ENCODE data around the gene RAB18.
A peak's percentile ranks its signal among the peaks of the same experiment; 100 is the strongest.
"Not testable (repeated sequence)": the region's sequence is repeated elsewhere in the genome, so short reads cannot be mapped to it uniquely, and the experiment has no call there.

RAB18 gene

DNA sequence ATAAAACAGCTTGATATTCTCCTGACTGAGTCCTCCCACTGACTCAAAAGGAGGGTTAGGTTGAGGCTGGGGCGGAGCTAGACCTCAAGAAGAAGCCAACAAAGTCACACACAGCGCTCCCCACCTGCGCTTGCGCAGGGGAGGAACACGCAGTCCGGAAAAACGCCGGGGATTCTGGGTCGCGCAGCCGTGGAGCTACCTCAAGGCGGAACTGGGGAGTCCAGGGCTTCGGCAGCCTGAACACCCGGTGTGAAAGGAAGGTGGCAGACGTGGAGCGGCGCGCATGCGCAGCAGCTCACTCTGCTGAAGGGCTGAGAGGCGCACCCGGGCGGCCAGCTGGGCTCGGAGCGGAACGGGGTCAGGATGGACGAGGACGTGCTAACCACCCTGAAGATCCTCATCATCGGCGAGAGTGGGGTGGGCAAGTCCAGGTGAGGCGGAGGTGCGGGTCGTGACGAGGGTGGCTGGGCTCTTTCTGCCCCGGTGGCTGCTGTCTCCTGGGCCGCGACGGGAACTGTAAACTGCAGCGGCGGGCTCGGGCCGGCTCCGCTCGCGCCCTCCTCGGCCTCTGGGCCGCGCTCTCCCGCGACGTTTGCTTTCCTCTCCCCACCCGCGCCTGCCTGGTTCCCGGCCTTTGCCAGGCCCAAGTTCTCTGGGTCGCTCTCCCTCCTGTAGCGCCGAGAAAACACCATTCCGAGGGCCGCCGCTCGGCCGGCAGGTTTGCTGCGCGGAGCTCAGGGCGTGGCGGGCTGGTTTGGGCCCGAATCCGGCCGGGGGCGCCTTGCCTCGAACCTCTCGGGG, at the start of gene RAB18:
Gene RAB18 (plus strand): TSS at position 298 of the 801 bp plus-strand sequence. CDS start 66 bp downstream, at position 364.
- FAIRE-seq = peak; percentile 91

DNA sequence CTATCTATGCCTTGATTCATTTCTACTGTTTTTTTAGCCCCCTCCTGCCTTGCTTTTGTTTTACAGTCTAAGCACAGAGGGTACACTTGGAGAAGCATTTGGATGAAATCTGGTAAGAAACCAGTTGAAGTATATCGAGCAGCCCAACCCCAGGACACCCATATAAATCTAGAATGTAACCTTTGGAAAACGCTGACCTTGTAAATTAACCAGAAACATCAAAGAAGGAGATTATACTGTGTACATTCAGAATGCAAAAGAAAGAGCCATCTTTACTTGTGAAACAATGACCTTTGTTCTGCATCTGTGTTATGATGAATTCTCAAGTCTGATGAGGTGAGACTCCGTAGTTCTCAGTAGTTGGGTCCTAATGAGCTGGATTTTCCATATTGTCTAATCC, 49.3 kb upstream of the RAB18 start:
- no peak for FAIRE-seq

DNA sequence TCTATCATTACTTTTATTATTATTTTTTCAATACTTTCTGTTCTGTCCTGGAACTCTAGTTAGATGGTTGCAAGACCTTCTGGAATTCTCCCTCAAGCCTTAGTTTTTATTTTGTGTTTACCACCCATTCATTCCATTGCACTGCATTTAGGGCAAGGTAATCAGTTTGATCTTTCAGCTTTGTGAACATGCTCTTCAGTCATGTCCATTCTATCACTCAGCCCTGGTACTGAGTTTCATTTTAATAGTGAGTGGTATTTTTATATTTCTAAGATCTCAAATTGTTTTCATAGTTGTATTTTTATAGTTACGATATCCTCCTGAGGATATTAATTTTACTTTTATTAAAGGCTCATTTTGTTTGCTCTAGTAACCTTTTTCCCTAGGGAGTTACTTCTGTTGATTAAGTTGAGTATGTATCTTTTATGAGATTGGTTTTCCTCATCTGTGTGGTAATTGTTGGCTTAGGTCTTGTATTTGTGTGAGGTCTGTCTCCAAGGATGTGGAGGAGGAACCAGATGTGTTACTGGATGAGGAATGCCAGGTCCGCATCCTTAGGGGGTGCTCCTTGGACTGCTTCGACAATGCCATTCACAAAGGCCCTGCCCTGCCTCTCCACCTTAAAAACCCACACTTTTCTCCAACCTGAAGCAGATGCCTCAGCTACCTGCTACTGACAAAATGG, 46.7 kb upstream of the RAB18 start:
- FAIRE-seq = no peak

DNA sequence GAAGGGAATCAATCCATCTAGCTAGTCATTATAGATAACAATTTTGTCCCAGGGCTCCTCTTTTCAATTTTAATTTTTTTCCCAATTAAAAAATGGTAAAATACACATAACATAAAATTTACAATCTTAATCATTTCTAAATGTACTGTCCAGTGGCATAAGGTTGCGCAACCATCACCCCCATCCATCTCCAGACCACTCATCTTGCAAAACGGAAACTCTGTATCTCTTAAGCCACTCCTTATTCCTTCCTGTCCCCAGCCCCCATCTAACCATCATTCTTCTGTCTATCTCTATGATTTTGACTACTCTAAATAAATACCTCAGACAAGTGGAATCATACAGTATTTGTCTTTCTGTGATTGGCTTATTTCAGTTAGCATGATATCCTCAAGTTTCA, 46.1 kb upstream of the RAB18 start:
- no peak for FAIRE-seq

DNA sequence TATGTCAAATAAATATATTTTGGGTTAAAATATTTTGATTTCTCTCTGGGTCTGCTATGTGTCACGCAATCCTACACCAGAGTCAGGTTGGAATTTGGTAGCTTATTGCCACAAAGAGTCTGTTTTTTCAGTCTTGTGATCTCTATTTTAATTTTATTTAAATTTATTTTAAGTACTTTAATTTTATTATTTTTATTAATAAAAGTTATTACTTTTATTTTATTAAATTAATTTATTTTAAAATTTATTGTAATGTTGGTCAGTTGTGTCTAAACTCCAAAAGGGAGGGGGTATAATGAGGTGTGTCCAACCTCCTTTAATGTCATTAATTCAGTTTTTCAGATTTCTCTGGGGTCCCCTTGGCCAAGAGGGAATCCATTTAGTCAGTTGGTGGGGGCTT, 42.8 kb upstream of the RAB18 start:
- FAIRE-seq = no peak

DNA sequence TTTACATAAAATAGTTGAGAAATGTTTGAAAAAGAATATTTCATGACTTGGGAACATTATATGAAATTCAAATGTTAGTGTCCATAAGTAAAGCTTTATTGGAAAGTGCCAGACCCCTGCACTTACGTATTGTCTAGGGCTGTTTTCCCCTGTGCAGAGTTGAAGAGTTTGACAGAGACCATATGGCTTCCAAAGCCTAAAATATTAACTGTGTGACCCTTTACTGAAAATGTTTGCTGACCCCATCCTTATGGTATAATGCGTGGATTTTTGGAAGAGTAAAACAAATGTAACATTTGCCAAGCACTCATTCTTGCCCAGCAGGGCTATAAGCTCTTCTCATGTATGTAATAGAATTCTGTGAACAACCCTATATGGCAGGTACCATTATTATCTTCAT, 40.1 kb upstream of the RAB18 start:
- FAIRE-seq = no peak

DNA sequence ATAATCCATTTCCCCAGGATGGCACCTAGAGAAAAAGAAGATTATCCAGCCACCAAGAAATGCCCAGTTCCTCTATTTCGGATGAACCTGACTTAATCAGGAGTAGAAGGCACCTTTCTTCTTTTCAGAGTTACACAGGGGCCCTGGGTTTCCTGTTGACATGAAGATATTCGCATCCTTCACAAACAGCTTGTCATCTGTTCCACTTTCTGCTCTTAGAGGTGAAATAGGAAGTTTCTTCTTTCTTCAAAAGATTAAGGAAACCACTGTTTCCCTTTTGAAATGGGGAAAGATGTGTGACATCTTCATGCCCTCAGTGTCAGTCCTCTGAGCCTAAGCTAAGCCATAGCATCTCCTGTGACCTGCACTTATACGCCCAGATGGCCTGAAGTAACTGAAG, 39.1 kb upstream of the RAB18 start:
- FAIRE-seq = no peak

DNA sequence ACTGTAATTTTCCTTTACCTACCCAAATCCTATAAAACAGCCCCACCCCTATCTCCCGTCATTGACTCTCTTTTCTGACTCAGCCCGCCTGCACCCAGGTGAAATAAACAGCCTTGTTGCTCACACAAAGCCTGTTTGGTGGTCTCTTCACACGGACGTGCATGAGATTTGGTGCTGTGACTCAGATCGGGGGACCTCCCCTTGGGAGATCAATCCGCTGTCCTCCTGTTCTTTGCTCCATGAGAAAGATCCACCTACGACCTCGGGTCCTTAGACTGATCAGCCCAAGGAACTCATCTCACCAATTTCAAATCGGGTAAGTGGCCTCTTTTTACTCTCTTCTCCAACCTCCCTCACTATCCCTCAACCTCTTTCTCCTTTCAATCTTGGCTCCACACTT, 38.5 kb upstream of the RAB18 start:
- not testable (repeated sequence) for FAIRE-seq

DNA sequence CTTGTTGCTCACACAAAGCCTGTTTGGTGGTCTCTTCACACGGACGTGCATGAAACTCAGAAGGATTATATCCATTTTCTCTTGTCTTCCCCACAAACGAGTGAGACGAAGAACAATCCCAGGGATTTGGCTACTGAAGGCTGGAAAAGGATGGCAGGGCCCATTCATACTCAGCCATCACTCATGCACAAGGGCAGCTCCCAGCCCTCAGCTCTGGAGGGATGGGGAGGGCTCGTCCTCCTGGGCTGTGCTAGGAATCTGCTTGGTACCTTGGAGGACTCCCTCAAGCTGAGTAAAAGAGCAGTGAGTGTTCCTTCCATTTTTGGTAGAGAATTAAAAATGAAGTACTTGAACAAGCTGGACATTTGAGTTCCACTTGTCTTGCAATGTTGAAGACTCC, 33.2 kb upstream of the RAB18 start:
- no peak for FAIRE-seq

DNA sequence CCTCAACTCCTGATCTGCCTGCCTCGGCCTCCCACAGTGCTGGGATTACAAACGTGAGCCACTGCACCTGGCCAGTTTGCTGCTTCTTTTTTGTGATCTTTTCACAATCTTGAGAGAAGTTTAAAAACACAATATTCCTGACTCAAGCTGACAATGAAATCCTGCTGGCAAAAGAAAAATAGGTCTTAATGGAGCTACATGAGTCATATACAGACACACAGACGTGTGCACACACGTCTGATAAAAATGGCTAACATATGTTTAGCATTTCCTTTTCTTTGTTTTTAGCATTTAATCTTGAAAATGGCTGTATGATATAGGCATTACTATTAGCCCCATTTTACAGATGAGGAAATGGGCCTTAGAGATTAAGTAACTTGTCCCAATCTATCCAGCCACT, 29.4 kb upstream of the RAB18 start:
- no peak for FAIRE-seq

DNA sequence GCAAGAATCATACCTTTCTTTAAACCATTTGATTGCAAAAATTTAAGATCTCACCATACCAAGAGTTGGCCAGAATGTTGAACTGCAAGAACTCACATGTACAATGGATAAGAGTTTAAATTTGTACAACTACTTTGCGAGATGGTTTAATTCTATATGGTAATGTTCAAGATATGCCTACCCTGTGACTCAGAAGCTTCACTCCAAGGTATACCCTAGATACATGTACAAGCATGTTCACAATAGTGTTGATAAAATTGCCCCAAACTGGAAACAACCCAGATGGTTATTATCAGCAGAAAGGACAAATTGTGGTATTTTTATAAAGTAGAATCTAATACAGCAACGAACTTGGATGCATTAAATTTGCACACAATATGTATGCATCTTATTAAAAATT, 25.1 kb upstream of the RAB18 start:
- FAIRE-seq = no peak

DNA sequence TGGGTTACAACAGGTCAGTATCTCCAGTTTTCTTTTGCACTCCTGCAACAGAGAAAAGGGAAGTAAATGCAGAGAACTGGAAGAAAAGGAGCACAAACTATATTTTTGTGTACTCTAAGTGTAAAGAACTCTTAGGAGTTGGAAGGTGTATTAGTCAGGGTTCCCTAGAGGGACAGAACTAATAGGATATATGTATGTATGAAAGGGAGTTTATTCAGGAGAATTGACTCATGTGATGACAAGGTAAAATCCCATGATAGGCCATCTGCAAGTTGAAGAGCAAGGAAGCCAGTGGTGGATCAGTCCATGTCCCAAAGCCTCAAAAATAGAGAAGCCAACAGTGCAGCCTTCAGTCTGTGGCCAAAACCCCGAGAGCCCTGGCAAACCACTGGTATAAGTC, 22.6 kb upstream of the RAB18 start:
- no peak for FAIRE-seq

DNA sequence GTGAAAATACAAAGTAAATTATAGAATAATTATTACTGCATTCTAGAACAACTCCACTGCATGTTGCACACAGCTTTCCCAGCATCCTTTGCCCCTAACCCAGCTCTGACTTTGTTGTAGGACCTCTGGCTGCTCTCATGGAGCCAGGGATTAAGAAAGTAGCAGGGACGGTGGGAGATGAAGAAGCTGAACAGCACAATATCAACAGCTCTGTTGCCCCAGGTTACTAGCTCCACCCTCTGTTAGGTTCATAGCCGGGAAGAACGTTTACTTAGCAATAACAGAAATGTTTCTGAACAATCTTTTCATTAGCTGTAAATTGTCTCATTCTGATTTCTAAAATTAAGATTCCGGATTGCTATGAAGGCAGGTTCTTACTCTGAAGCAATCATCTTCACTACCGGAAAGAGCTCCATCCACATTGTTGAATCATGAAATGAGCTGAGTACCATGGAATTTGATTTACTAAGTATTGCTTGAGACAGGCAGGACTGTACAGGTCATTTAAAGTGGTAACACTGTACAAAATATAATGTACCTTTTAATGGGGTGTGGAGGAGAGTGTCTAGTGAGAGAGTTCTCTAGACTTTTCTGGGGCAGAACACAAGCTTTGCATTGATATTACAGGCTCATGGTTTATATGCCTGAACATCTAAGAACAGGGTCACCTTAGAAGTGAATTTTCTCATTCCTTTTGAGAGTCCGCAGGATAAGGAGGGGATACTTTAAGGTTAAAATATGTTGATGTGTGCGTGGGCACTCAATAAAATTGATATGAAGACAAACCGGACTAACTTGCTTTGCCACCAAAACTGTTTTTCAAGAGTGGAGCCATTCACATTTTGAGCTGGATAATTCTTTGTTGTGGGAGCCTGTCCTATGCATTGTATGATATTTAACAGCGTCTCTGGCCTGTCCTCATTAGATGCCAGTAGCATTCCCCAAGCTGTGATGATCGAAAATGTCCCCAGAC, 20.8 kb upstream of the RAB18 start:
- no peak for FAIRE-seq

DNA sequence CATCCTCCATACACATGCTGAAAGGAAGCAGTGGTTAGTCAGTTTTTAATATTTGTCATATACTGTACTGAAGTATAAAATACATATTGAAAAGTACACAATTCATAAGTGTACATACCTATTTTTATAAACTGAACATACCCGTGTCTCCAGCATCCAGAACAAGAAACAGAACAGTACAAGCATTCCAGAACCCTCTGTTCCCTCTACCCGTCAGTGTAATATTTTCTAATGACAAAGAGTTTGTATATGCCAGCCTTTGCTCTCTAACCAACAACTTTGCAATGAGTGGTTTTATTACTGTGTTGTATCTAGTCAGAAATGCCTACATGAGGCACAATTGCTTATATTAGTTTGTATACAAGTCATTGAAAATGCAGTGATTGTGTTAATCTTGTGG, 18.7 kb upstream of the RAB18 start:
- FAIRE-seq = no peak

DNA sequence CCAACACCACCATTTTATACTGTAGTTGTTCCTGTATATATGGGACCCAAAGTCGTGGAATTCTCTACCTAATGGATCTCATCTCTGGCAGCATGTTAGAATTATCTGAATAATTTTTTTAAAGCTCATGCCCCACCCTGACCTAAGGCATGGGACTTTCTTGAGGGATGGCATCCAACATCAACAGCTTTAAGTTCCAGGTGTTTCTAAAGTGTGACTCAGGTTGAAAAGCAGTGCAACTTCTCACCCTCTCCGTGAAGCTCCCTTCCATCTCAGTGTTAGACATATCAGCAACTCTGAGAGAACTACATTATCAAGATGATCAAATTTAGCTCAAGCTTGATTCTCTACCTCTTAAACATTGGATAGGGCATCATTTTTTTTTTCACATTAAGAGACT, 18.1 kb upstream of the RAB18 start:
- no peak for FAIRE-seq

DNA sequence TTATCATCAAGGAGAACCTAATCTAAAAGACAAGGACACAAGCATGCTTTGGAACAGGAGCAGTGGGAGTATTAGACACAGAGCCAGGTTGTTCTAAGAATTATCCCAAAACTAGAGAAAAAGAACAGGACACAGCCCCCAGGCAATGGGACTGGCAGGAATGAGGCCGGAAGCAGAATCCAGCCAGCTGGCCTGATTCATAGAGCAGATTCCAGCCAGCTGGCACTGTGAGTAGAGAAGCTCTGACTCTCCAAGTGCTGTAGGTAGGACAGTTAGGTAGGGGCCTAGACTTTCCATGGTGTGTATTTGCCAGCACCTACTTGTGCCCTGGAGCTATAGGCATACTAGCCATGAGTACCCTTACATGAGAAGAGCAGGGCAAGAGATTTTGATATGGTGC, 13.3 kb upstream of the RAB18 start:
- no peak for FAIRE-seq

DNA sequence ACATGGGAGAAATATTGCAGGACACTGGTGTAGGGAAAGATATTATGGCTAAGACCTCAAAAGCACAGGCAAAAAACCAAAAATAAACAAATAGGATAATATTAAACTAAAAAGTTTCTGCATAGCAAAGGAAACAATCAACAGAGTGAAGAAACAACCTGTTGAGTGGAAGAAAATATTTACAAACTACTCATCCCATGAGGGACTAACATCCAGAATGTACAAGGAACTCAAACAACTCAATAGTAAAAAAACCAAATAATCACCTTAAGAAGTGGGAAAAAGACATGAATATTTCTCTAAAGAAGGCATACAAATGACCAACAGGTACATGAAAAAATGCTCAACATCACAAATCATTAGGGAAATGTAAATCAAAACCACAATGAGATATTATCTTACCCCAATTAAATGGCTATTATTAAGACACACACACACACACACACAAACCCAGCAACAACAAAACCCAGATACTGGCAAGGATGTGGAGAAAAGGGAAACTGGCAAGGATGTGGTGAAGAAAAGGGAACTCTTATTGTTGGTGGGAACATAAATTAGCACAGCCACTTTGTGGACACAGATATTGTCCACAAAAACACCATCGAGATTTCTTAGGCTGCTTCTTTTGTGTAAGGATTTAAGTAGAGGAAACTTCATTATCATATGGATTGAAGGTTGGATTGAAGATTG, 9.8 kb upstream of the RAB18 start:
- FAIRE-seq = no peak

DNA sequence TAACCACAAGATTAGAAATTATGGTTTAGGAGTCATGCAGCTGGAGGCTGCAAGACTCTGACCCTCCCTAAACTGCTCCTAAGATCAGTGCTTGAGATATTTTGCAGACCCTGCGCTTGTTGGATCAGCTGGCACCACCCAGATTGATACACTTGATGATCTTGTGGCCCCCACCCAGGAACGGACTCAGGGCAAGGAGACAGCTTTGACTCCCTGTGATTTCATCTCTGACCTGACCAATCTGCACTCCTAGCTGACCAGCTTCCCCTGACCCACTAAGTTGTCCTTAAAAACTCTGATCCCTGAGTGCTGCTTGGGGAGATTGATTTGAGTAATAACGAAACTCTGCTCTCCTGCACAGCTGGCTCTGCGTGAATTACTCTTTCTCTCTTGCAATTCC, 8.0 kb upstream of the RAB18 start:
- no peak for FAIRE-seq

DNA sequence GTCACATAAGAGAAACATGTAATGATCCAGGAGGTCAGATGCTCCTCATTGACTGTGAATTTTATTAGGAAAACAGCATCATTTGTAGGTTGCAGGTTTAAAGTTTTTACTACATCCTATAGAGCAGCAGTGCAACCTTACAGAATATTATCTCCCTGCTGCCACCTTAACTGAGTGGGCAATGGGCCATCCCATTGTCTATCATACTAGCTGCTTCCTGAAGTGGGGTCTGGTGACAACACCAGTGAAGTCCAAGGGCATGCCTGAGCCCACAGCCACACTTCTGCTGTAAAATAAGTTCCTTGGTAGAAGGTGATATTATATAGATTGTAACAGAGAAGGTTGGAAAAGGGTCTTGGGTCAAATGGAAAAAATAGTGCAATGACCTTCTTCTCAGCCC, 4.0 kb upstream of the RAB18 start:
- no peak for FAIRE-seq

DNA sequence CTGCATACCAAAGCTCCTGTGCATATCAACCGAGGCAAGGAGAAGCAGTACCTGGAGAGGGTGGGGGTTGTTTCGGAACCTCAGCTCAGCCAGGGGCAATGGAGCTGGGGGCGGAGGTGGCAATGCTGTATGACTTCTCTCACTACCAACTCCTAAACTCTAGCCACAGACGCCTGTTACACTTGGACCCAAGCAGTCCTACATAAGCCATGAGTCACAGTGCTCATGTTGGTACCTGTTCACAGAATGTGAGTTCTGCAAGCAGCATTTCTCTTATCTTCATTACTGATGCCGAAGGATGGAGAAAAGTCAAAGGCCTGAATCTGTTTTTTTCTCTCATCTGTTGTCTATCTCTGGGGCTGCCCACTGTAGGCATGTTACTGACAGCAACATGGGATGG, 3.2 kb upstream of the RAB18 start:
- FAIRE-seq = no peak

DNA sequence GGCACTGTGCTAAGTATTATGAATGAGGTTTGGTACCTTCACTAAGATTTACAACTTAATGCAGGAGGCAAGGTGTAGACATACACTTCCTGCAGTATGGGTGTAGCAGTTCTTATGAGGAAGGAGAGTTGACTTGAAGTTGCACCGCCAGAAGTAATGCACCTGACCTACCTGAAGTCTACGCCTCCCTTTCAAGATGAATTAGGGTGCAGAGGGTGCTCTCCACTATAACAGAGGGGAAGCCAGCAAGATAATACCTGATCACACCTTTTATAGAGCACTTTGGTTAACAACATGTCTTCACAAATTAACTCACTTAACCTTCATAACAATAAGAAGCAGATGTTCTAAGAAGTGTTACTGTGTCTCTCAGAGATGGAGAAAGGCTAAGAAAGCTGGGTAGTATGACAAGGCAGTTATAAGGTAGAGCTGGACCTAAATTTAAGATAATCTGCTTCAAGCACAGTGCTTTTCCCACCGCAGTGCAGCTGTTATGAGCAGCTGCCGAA, 552 bp upstream of the RAB18 start:
- no peak for FAIRE-seq

DNA sequence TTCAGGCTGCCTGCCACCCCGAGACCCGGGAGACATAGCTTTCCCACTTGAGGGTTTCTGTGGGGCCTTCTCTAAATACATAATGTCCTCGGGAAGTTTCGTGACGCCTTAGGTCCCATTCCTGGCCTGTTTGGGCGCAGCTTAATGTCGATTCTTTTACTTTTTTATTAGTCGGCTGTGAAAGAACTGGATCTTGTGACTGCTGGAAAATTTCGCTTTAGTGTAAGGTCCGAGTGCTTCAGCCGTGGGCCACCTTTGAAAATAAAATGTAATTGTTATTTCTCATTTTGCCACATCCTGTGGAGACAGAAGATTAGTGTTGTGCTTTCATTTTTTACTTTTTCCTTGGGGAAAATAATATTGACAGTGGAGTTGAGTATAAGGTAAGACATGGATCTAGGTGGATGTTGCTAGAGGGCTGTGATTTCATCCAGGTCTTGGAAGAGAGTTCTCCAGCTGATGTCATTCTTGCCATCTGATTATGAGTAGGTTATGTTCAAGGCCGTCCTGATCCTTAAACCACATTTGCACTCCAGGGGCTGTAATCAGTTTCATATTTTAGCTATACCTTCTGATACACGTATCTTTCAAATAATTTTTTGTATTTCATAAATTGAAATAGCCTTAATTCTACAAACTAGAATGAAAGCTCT, 830 bp downstream of the RAB18 start:
- no peak for FAIRE-seq

Data from G401.6 (cell line).